ENCODE data around the gene ANAPC13. TPM values are rescaled to one million over a fixed set of nuclear protein-coding genes. Genes with fewer than 3 reads are reported as not detected.

The ANAPC13 gene
- total and polyA plus RNA-seq, 2 of the 13 experiments (the other 11 are each of a cell fraction or from before 2014, with no cell fraction given) = 48.7 to 69.1 TPM

DNA sequence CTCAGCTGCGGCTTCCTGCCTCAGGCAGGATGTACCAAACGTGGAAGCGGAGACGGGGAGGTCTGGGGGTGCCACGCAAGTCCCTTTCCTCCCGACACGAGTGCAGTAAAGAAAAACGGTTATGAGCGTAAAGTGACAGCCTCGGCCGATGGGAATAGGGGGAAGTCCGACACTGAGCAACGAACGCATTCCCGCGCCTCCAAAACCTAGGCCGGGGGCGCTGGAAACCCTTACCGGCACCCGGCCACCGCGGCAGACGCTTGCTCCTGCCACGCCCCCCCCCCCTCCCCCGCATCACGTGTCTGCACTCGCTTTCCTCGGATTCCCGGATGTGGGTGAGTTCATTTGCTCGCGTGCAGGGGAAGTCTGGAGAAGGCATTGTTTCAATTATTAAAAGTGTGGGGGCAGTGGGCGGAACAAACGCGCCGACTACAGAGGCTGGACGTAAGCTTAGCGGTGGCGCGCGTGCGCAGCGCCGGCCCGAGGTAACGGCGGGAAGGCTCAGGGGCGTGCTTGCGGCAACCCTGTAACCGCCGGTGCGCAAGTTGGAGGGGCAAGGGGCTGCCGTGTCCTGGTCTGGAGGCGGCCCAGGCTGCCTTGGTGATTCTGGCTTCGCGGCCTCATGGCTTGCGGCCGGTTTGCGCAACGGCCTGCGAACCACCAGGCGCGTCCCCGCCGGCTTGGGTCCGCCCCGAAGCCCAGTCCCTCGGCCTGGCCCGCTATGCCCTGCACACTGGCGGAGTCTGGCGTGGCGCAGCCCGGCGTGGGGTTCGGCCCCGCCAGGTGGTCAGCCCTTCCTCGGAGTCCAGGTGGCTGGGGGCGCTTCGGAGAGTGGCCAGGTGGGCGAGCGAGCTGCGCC lies at the start of gene ANAPC13, which contains the start of gene CEP63 (continued):
- TF ChIP-seq ZNF367 (CRISPR knock-in tag; IDR thresholded peaks at IDR 0.05; ENCODE audit: borderline replicate concordance) = peak; percentile 52; the same call in 1 of the 2 replicates
- TF ChIP-seq CBX5 (CRISPR knock-in tag; IDR thresholded peaks at IDR 0.05; ENCODE audit: borderline replicate concordance) = no peak; the same call in 1 of the 2 replicates
- 0 out of 2 replicates have a peak, but pooled peaks have one; percentile 69 for TF ChIP-seq ZNF737 (CRISPR knock-in tag; IDR thresholded peaks at IDR 0.05; ENCODE audit: borderline replicate concordance)
- TF ChIP-seq ZNF383 (CRISPR knock-in tag; IDR thresholded peaks at IDR 0.05; ENCODE audit: borderline replicate concordance) = no peak
- TF ChIP-seq, protein P1, sequence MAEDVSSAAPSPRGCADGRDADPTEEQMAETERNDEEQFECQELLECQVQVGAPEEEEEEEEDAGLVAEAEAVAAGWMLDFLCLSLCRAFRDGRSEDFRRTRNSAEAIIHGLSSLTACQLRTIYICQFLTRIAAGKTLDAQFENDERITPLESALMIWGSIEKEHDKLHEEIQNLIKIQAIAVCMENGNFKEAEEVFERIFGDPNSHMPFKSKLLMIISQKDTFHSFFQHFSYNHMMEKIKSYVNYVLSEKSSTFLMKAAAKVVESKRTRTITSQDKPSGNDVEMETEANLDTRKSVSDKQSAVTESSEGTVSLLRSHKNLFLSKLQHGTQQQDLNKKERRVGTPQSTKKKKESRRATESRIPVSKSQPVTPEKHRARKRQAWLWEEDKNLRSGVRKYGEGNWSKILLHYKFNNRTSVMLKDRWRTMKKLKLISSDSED (CRISPR knock-in tag; IDR thresholded peaks at IDR 0.05) = no peak
- TF ChIP-seq ZNF180 (CRISPR knock-in tag; IDR thresholded peaks at IDR 0.05; ENCODE audit: borderline replicate concordance, low read depth) = no peak
- TF ChIP-seq CBX1 (IDR thresholded peaks at IDR 0.05; ENCODE audit: low read depth) = no peak
- TF ChIP-seq NFRKB (IDR thresholded peaks at IDR 0.05) = no peak
- peak; percentile 26; the same call in 1 of the 2 replicates for TF ChIP-seq HCFC1 (IDR thresholded peaks at IDR 0.05; ENCODE audit: low read depth, low read length)
- TF ChIP-seq ZNF569 (CRISPR knock-in tag; IDR thresholded peaks at IDR 0.05; ENCODE audit: borderline replicate concordance) = no peak
- TF ChIP-seq KDM6A (CRISPR knock-in tag; IDR thresholded peaks at IDR 0.05; ENCODE audit: low read depth) = no peak
- TF ChIP-seq PHF21A (CRISPR knock-in tag; IDR thresholded peaks at IDR 0.05) = peak; percentile 31; the same call in 1 of the 2 replicates
- TF ChIP-seq KLF13 (CRISPR knock-in tag; IDR thresholded peaks at IDR 0.05) = peak; percentile 92; the same call in 1 of the 2 replicates
- no peak for TF ChIP-seq FOXJ3 (CRISPR knock-in tag; IDR thresholded peaks at IDR 0.05; ENCODE audit: borderline replicate concordance)
- peak; percentile 84; the same call in 1 of the 2 replicates for TF ChIP-seq DNMT1 (CRISPR knock-in tag; IDR thresholded peaks at IDR 0.05)
- TF ChIP-seq, protein P2, sequence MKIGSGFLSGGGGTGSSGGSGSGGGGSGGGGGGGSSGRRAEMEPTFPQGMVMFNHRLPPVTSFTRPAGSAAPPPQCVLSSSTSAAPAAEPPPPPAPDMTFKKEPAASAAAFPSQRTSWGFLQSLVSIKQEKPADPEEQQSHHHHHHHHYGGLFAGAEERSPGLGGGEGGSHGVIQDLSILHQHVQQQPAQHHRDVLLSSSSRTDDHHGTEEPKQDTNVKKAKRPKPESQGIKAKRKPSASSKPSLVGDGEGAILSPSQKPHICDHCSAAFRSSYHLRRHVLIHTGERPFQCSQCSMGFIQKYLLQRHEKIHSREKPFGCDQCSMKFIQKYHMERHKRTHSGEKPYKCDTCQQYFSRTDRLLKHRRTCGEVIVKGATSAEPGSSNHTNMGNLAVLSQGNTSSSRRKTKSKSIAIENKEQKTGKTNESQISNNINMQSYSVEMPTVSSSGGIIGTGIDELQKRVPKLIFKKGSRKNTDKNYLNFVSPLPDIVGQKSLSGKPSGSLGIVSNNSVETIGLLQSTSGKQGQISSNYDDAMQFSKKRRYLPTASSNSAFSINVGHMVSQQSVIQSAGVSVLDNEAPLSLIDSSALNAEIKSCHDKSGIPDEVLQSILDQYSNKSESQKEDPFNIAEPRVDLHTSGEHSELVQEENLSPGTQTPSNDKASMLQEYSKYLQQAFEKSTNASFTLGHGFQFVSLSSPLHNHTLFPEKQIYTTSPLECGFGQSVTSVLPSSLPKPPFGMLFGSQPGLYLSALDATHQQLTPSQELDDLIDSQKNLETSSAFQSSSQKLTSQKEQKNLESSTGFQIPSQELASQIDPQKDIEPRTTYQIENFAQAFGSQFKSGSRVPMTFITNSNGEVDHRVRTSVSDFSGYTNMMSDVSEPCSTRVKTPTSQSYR (CRISPR knock-in tag; IDR thresholded peaks at IDR 0.05; ENCODE audit: borderline replicate concordance) = peak; percentile 7; the same call in 1 of the 2 replicates
- peak; percentile 88 for TF ChIP-seq GABPB1 (CRISPR knock-in tag; IDR thresholded peaks at IDR 0.05)
- peak; percentile 54; the same call in 1 of the 2 replicates for TF ChIP-seq BORCS8-MEF2B (CRISPR knock-in tag; IDR thresholded peaks at IDR 0.05)
- no peak for TF ChIP-seq HOXA7 (CRISPR knock-in tag; IDR thresholded peaks at IDR 0.05)
- TF ChIP-seq MTF1 (CRISPR knock-in tag; IDR thresholded peaks at IDR 0.05) = no peak
- TF ChIP-seq ZFP82 (CRISPR knock-in tag; IDR thresholded peaks at IDR 0.05; ENCODE audit: borderline replicate concordance) = peak; percentile 26; the same call in 1 of the 2 replicates

Measured in HepG2 (cell line).